Effector memory CD8-positive, alpha-beta T cell (primary cell): ENCODE results near the gene CPLX1.

ENCODE experiments used
- ATAC-seq: fragments of 150-1000 bp; cut with Tn5 transposase; replicated peaks from 2 replicates; pipeline ENCODE4 v1.10.0; 2021; ENCODE audit warnings: mild to moderate bottlenecking, moderate library complexity
- DNase-seq, 3 experiments: peaks; one replicate each; pipeline ENCODE4 v3.0.0; 2021
- H3K27ac Mint-ChIP-seq, 2 donors: one replicate each; pipeline ENCODE4 v1.8.0; 2022; ENCODE audit warnings: mild to moderate bottlenecking in 2 of 2, mixed read lengths in 2 of 2, moderate library complexity in 2 of 2
- H3K27me3 Mint-ChIP-seq, 2 donors: one replicate each; pipeline ENCODE4 v1.8.0; 2022; ENCODE audit warnings: mixed read lengths in 2 of 2
- H3K36me3 Mint-ChIP-seq: one replicate; pipeline ENCODE4 v1.8.0; 2022; ENCODE audit warnings: mild to moderate bottlenecking, moderate library complexity, mixed read lengths; ENCODE audit not compliant: insufficient read depth
- H3K4me1 Mint-ChIP-seq, 2 donors: one replicate each; pipeline ENCODE4 v1.8.0; 2022; ENCODE audit warnings: low read depth in 2 of 2, mixed read lengths in 2 of 2
- H3K4me3 Mint-ChIP-seq, 2 donors: one replicate each; pipeline ENCODE4 v1.8.0; 2022; ENCODE audit warnings: mild to moderate bottlenecking in 2 of 2, mixed read lengths in 2 of 2, moderate library complexity in 2 of 2
- H3K9me3 Mint-ChIP-seq, 2 donors: one replicate each; pipeline ENCODE4 v1.8.0; 2022; ENCODE audit warnings: mixed read lengths in 2 of 2

The CPLX1 gene

DNA sequence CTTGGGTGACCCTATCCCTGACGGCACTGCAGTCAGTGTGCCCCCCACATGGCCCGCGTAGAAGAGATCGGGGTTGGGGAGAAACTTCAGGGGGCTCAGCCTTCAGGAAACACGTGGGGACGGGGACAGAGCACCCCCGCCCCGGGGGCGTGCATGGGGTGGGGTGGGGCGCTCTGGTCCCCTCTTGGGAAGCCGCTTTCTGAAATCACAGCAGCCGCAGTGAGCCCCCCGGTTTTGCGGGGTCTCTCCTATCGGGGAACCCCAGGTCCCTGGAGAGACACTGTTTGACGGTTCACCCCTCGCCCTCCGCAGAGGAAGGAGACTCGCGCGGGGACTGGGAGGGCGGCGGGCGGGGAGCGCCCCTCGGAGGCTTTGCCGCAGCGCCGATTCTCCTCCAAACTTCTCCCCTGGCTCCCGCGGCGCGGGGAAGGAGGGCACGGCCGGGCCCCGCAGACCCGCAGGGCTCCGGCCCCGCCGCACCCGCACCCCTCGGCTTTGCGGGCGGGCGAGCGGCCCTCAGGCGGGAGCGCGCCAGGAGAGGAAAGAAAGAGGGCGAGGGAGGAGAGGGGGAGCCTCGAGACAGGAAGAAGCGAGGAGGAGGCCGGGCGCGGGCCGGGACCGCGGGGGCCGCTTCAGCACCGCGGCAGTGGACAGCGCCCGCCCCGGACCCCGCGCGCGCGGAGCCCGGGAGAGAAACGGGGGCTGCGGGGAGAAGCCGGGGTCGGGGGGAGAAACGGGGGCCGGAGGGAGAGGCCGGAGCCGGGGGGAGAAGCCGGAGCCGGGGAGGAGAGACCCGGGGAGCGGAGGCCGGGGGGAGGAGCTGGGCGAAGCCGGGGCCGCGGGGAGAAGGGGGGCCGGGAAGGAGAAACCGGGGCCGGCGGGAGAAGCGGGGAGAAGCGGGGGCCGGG is 612 bp downstream of the CPLX1 start:
- H3K9me3 Mint-ChIP-seq, result no peaks in the 10 kb centered on the region
- ATAC-seq (peak; percentile 84), DNase-seq (peak in 2 of 3 experiments; percentile 21 to 32)
- H3K36me3 Mint-ChIP-seq, result no peaks in the 10 kb centered on the region
- H3K4me3 Mint-ChIP-seq, result peak overlapping the region; percentile 64 to 66
- H3K27ac Mint-ChIP-seq, result no peak overlapping the region
- H3K4me1 Mint-ChIP-seq, result no peaks in the 10 kb centered on the region
- H3K27me3 Mint-ChIP-seq, result peaks cover 38 to 75% of the 10 kb centered on the region in 2 donors

DNA sequence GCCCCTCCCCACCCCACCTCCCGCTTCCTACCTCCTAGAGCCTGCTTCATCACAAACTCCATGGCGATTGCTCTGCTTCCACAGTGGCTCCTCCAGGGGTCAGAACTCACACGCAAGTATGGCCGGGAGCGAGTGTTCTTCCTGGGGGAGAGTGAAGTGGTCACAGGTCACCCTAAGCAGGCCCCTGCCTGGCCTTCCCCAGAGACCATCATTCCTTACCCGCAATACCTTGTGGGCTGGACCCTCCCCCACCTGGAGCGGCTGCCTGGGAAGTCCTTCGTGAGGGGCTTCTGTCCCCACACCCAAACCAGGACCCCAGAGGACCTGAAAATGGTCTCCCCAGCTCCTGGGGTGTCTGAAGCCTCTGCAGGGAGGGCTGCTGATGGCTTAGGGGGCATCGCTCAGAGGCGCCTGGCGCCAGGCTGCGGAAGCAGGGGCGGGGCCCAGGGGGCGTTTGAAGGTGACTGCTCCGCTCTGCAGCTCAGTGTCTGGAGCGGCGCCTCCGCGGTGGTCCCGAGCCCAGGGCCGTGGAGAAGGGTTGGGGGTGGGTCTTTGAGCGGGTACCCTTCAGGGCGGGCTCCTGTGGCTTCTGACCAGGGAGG is 1.4 kb downstream of the CPLX1 start:
- Mint-ChIP-seq H3K4me1 (no peaks in the 10 kb centered on the region), H3K27me3 (peaks cover 46 to 80% of the 10 kb centered on the region in 2 donors), H3K27ac (no peak overlapping the region), H3K9me3 (no peaks in the 10 kb centered on the region), H3K36me3 (no peaks in the 10 kb centered on the region), H3K4me3 (peak overlapping the region; percentile 64 to 66)
- ATAC-seq (no peak), DNase-seq (no peak)

DNA sequence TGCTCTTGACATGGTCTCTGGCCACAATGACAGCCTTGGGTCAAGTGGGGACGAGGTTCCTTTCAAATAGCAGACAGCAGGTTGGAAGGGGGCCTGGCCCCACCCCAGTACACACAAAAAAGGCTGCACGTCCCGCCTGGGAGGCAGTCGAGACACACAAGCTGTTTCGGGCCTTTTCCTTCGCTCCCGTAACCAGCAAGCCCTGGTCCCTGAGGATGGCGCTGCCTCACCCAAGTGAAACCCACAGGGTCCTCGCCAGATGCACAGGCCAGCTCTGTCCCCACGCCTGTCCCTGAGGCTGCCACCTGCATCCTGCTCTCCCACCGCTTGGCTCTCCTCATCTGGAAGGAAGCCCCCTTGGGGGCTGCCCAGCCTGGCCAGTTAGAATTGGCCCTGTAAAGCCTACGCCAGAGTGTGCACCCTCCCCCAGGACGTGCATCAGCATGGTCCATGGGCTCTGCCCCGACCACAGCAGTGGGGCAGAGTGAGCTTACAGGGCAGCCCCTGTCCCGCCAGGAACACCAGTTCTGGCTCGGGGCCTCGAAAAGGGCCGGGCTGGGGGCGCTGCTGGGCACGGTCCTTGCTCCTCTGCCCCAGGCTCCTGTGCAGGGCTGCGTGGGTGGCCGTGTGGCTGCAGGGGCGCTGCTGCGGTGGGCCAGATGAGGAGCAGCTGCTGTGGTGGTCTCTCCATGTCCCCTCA is 2.0 kb downstream of the CPLX1 start:
- Mint-ChIP-seq H3K36me3 (no peaks in the 10 kb centered on the region), H3K27ac (no peak overlapping the region), H3K9me3 (no peaks in the 10 kb centered on the region), H3K27me3 (peaks cover 45 to 83% of the 10 kb centered on the region in 2 donors), H3K4me3 (no peak overlapping the region), H3K4me1 (no peaks in the 10 kb centered on the region)
- no peak for DNase-seq
- ATAC-seq, result no peak

DNA sequence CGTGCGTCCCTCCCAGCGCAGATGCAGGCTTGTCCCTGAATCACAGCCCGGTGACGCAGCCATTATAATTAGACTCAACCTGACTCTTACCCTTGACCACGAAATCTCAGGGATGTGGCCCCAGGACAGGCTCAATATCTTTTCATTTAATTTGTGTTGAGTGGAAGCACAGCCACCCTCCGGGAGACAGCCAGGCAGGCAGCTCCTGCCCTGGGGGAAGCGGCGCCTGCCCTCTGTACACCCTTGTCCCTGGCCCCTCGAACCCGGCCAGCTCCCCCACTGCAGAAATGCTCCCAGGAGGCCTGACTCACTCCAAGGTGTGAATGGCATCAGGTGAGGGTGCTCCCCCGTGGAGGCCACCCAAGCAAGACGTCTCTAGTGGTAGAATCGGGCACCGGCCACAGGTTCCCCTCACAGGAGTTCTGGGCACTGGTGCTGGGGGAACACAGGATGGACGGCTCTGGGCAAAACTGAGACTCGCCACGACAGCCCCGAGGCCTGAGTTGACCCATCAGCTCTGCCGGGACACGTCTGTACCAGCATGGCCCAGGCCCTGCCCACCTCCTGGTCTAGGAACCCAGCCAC is 2.7 kb downstream of the CPLX1 start:
- Mint-ChIP-seq H3K4me3 (no peak overlapping the region), H3K27ac (no peak overlapping the region), H3K9me3 (no peaks in the 10 kb centered on the region), H3K36me3 (no peaks in the 10 kb centered on the region), H3K27me3 (peaks cover 38 to 83% of the 10 kb centered on the region in 2 donors), H3K4me1 (no peaks in the 10 kb centered on the region)
- ATAC-seq, result no peak
- no peak for DNase-seq

DNA sequence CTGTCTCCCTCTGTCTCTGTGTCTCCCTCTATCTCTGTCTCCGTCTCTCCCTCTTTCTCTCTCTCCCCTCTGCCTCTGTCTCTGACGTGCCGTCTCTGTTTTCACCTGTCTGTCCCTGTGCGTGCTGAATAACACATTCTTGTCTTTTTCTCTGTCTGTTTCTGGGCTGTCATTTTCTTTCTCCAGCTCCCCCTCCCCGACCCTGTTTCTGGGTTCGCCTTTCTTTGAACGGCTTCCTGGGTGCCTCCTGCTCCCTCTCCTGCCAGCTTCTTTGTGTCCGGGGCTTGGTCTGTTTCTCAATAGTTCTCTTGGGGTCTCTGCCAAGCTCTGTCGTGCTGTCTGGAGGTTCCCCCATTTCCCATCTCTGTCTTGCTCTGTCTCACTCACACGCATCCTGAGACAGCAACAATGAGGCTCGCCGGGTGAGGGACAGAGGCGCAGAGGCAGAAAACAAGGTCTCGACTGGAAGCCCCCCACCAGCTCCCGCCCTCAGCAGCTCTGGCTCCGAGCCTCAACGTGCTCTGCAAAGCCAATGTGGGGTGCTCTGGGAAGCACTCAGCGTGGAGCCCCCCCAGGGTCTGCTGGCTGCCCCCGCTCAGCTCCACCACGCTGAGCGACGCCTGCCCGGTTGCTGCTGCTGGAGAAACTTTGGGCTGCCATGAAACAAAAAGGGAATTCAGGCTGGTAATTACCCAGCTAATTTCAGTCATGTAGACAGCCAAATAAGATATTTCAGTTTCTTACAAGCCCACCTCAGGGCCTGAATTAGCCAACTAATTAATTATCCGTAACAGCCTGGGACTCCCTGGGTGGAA is 3.4 kb downstream of the CPLX1 start:
- Mint-ChIP-seq H3K36me3 (no peaks in the 10 kb centered on the region), H3K4me3 (no peak overlapping the region), H3K4me1 (no peaks in the 10 kb centered on the region), H3K9me3 (no peaks in the 10 kb centered on the region), H3K27ac (no peak overlapping the region), H3K27me3 (peaks cover 32 to 83% of the 10 kb centered on the region in 2 donors)
- no peak for DNase-seq
- no peak for ATAC-seq

DNA sequence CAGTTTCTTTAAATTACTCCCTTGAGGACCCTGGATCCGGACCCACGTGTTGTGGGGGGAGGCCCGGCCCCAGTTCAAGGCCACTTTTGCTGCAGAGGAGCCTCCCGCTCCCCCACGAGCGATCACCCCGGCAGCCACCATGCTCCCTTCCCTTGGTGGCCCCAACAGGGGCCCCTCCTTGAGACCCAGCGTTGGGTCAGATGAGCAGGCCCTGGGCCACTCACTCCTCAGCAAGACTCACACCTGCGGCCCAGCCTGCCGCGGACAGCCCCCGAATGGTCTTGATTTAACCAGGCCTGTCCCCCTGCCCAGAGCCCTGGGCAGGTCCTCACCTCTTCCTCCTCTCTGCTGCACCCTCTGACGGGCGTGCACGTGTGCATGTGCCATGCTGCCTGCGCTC is 4.3 kb downstream of the CPLX1 start:
- Mint-ChIP-seq H3K4me1 (no peaks in the 10 kb centered on the region), H3K9me3 (no peaks in the 10 kb centered on the region), H3K36me3 (no peaks in the 10 kb centered on the region), H3K4me3 (no peak overlapping the region), H3K27ac (no peak overlapping the region), H3K27me3 (peaks cover 38 to 85% of the 10 kb centered on the region in 2 donors)
- ATAC-seq (no peak), DNase-seq (no peak)

DNA sequence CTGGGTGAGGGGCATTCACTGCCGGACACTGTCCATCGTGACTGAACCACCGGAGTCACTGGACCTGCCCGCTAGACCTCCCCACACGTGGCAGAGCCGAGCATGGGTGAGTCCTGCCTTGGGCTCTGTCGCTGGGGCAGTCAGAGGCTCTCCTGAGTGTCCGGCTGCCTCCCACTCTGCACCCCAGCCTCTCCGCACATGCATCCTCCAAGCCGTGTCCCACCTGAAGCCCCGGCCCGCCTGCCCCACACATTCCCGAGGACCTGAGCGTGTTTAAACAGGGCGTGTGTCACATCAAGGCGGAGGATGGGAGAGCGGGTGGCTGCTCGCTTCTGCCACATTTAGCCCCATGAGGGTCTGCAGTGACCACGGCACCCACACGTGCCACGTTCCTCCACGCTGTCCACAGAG is 4.7 kb downstream of the CPLX1 start:
- no peaks in the 10 kb centered on the region for H3K36me3 Mint-ChIP-seq
- H3K4me1 Mint-ChIP-seq, result no peaks in the 10 kb centered on the region
- no peak overlapping the region for H3K4me3 Mint-ChIP-seq
- H3K9me3 Mint-ChIP-seq, result no peaks in the 10 kb centered on the region
- H3K27me3 Mint-ChIP-seq, result peaks cover 41 to 89% of the 10 kb centered on the region in 2 donors
- ATAC-seq (no peak), DNase-seq (no peak)
- no peak overlapping the region for H3K27ac Mint-ChIP-seq

DNA sequence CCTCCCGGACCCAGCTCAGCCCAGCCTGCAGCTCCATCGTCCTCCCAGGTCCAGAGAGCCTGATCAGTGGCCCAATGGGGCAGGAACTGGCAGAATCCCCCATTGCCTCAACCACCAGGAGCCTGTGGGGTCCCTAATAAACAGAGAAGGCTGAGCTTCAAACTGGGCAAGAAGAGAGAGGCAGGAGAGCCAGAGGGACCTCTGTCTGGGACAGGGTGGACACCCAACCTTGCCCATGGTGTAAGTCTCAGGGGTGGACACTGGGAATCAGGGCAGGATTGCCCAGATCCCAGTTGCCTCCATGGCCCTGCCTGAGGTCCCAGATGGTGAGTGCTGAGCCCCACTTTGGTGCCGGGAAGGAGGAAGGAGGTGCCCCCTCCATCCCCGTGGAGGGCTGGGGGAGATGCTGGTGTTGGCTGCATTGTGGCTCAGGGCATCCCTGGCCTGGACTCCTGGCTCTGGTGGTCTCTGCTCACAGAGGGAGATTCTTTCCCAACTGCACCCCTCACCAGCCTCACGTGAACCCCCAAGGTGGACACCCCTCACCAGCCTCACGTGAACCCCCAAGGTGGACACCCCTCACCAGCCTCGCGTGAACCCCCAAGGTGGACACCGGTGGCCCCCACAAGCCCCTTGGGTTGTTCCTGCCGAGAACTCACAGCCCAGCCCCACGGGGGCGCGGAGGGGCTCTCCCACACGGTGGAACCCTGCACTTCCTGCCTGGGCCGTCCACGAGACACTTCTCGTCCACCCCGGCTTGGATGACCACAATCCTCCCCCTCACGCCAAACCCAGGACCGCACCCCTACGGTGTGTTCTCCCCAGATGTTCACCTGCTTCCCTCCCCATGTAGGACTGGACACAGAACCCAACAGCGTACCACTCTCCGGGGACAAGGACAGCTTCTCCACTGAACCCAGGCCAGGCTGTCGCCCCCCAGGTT is 5.4 kb downstream of the CPLX1 start:
- peaks cover 47 to 96% of the 10 kb centered on the region in 2 donors for H3K27me3 Mint-ChIP-seq
- no peak overlapping the region for H3K4me3 Mint-ChIP-seq
- no peak overlapping the region for H3K27ac Mint-ChIP-seq
- DNase-seq (no peak), ATAC-seq (no peak)
- no peaks in the 10 kb centered on the region for H3K9me3 Mint-ChIP-seq
- H3K36me3 Mint-ChIP-seq, result no peaks in the 10 kb centered on the region
- H3K4me1 Mint-ChIP-seq, result no peaks in the 10 kb centered on the region

DNA sequence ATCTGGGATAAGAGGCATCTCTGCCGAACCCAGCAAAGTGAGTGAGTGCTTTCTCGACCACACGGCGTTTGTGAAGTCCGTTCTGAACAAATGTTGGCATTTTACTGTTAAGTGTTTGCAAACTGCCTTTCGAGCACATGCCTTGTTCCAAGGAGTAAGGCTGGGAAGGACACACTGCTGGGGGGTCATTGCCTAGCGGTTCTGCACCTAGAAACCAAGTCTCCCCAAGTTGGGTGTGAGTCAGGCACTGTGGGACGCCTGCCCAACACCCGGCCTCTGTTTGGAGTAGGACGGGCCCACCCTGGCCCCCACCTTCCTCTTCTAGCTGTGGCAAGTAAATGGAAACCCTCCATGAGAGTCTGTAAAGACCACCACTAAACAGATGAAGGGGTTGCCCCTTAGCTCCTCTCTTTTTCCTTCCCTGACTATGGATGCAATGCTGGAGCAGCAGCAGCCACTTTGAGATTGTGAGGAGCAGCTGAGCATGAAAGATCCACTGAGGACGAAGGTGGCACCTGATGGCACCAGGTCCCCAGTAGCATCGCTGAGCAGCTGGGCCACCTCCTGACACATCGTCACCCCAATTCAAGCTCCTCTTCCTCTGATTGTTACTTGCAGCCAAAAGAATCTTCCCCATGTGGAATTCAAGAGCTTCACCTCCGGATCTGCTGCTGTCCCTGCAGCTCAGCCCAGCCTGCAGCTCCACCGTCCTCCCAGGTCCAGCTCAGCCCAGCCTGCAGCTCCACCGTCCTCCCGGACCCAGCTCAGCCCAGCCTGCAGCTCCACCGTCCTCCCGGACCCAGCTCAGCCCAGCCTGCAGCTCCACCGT is 6.3 kb downstream of the CPLX1 start:
- no peaks in the 10 kb centered on the region for H3K36me3 Mint-ChIP-seq
- DNase-seq (no peak), ATAC-seq (no peak)
- H3K9me3 Mint-ChIP-seq, result no peaks in the 10 kb centered on the region
- H3K27me3 Mint-ChIP-seq, result peaks cover 52 to 97% of the 10 kb centered on the region in 2 donors
- H3K27ac Mint-ChIP-seq, result no peak overlapping the region
- H3K4me1 Mint-ChIP-seq, result no peaks in the 10 kb centered on the region
- H3K4me3 Mint-ChIP-seq, result no peak overlapping the region

DNA sequence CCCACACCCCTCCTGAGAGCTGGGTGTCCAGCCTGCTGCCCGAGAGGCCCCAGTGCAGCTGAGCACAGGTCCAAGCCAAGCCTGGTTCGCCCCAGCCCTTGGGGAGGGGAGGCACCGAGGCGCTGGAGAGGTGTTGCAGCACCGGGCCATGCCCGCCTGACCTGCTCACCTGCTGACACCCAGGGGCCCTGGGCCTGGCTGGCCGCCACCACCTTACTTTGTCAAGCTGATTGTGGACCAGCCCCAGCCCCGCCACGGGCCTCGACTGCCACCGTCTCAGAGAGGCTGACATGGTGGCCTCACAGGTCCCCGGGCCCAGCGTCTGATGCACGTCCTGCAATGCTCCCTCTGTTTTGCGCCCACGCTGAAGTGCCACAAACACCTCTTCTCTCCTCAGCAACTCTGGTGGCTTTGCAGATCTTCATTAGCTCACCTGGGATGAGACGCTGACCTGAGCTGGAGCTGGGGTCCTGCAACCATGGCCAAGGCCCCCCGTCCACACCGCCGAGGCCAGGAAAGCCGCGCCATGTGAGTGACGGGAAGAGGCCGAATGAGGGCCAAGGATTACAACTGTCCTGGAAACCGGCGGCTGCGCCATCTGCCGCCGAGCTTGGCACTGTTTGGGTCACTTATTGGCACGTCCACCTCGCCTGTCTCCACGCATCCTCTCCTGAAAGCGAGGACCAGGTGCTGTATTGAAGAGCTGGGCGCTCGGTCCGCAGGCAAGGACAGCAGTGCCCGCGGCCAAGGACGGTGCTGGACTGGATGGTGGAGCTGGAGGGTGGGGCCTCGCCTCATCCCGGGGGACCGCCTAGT is 7.6 kb downstream of the CPLX1 start:
- Mint-ChIP-seq H3K27ac (no peak overlapping the region), H3K4me1 (no peaks in the 10 kb centered on the region), H3K27me3 (peaks cover 63 to 97% of the 10 kb centered on the region in 2 donors), H3K4me3 (no peak overlapping the region), H3K9me3 (no peaks in the 10 kb centered on the region), H3K36me3 (no peaks in the 10 kb centered on the region)
- DNase-seq (no peak), ATAC-seq (no peak)
